ENCODE data around the gene NUTM1. TPM values are rescaled to one million over a fixed set of nuclear protein-coding genes. Genes with fewer than 3 reads are reported as not detected.
"Not testable (repeated sequence)": the region's sequence is repeated elsewhere in the genome, so short reads cannot be mapped to it uniquely, and the experiment has no call there.

Gene NUTM1
- total RNA-seq, 1 donor from 2014 or later, result not detected

- Mint-ChIP-seq H3K27ac (ENCODE audit: unreplicated experiment) (peak within 1 kb of the TSS; percentile 81), H3K4me1 (ENCODE audit: low read depth) (peaks cover 69% of the 10 kb centered on the region), H3K4me3 (ENCODE audit: unreplicated experiment) (peak within 1 kb of the TSS; percentile 78), H3K9me3 (ENCODE audit: low read depth) (no peaks in the 10 kb centered on the region), H3K36me3 (ENCODE audit: low read depth) (peaks cover 10% of the 10 kb centered on the region), H3K27me3 (ENCODE audit: low read depth) (no peaks in the 10 kb centered on the region)
- peak; percentile 96 for DNase-seq (ENCODE audit: low spot score)
- TF ChIP-seq, protein P1, sequence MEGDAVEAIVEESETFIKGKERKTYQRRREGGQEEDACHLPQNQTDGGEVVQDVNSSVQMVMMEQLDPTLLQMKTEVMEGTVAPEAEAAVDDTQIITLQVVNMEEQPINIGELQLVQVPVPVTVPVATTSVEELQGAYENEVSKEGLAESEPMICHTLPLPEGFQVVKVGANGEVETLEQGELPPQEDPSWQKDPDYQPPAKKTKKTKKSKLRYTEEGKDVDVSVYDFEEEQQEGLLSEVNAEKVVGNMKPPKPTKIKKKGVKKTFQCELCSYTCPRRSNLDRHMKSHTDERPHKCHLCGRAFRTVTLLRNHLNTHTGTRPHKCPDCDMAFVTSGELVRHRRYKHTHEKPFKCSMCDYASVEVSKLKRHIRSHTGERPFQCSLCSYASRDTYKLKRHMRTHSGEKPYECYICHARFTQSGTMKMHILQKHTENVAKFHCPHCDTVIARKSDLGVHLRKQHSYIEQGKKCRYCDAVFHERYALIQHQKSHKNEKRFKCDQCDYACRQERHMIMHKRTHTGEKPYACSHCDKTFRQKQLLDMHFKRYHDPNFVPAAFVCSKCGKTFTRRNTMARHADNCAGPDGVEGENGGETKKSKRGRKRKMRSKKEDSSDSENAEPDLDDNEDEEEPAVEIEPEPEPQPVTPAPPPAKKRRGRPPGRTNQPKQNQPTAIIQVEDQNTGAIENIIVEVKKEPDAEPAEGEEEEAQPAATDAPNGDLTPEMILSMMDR (IDR thresholded peaks at IDR 0.05), result peak; percentile 36
Measured at GRCh38 chr15:34337557-34338306, 5.4 kb upstream of the NUTM1 start, which contains the start of gene SLC12A6. TSS of gene SLC12A6 (minus strand) at chr15:34337781. CDS start at chr15:34336680, 1,101 bp downstream.

DNA sequence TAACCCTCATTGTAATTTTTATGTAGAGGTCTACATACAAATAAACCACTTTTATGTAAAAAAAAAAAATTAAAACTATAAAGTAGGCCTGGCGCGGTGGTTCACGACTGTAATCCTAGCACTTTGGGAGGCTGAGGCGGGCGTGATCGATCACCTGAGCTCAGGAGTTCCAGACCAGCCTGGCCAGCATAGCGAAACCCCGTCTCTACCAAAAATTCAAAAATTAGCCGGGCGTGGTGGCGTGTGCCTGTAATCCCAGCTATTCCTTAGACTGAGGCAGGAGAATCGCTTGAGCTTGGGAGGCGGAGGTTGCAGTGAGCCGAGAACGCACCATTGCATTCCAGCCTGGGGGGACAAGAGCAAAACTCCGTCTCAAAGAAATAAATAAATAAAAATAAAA lies 4.8 kb upstream of the NUTM1 start:
- H3K4me1 Mint-ChIP-seq (ENCODE audit: low read depth), result peaks cover 69% of the 10 kb centered on the region
- TF ChIP-seq, protein P1 (IDR thresholded peaks at IDR 0.05), result no peak
- peak overlapping the region; percentile 81 for H3K27ac Mint-ChIP-seq (ENCODE audit: unreplicated experiment)

GRCh38 chr15:34339946-34340345 lies 3.2 kb upstream of the NUTM1 start:
- Mint-ChIP-seq H3K36me3 (ENCODE audit: low read depth) (peaks cover 10% of the 10 kb centered on the region), H3K4me3 (ENCODE audit: unreplicated experiment) (peak overlapping the region; percentile 19), H3K9me3 (ENCODE audit: low read depth) (no peaks in the 10 kb centered on the region), H3K4me1 (ENCODE audit: low read depth) (peaks cover 57% of the 10 kb centered on the region), H3K27me3 (ENCODE audit: low read depth) (no peaks in the 10 kb centered on the region), H3K27ac (ENCODE audit: unreplicated experiment) (peak overlapping the region; percentile 34)
- TF ChIP-seq, protein P1 (IDR thresholded peaks at IDR 0.05), result no peak
- DNase-seq (ENCODE audit: low spot score), result no peak

More for the DNA sequence above, 4.8 kb upstream of the NUTM1 start:
- Mint-ChIP-seq H3K36me3 (ENCODE audit: low read depth) (peaks cover 10% of the 10 kb centered on the region), H3K27me3 (ENCODE audit: low read depth) (no peaks in the 10 kb centered on the region), H3K9me3 (ENCODE audit: low read depth) (no peaks in the 10 kb centered on the region), H3K4me3 (ENCODE audit: unreplicated experiment) (peak overlapping the region; percentile 78)
- DNase-seq (ENCODE audit: low spot score), result no peak

DNA sequence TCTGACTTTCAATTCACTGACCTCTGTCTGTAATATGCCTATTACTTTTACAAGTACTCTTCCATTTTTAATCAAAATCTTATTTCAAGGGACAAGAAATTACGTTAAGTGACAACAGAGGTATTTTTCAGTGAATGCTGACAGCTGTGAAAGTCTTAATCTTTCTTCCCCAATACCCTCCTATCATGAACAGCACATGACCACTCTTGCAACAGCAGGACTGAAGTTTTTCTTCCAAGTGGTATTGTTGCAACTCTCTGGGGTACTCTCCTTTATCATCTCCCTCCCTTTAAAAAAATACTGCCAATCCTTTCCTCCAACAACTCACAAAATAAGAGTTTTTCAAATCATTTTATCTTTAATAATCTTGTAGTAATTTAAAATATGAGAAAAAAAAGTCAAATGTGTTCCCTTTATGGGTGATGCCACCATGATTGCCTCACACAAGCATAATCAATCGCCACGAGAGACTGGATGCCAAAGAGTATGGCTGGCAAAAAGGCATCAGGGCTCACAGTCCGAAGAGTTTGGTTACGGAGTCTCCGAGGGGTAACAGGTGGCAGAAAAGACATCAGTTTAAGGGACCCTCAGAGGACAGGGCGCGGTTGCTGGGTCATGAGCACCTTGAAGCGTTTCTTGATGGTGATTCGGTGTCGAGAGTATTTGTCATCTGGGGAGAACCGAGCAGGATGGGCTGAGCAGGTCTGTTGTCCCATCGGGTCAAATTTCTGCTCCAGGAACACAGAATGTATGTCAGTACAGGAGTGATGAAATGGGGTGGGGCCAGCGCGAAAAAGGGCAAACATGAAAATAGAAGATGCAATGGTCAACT lies 1.5 kb upstream of the NUTM1 start:
- Mint-ChIP-seq H3K9me3 (ENCODE audit: low read depth) (no peaks in the 10 kb centered on the region), H3K27ac (ENCODE audit: unreplicated experiment) (peak overlapping the region; percentile 45), H3K36me3 (ENCODE audit: low read depth) (peaks cover 10% of the 10 kb centered on the region), H3K4me3 (ENCODE audit: unreplicated experiment) (peak overlapping the region; percentile 4), H3K27me3 (ENCODE audit: low read depth) (no peaks in the 10 kb centered on the region), H3K4me1 (ENCODE audit: low read depth) (peaks cover 40% of the 10 kb centered on the region)
- no peak for DNase-seq (ENCODE audit: low spot score)
- TF ChIP-seq, protein P1 (IDR thresholded peaks at IDR 0.05), result no peak

DNA sequence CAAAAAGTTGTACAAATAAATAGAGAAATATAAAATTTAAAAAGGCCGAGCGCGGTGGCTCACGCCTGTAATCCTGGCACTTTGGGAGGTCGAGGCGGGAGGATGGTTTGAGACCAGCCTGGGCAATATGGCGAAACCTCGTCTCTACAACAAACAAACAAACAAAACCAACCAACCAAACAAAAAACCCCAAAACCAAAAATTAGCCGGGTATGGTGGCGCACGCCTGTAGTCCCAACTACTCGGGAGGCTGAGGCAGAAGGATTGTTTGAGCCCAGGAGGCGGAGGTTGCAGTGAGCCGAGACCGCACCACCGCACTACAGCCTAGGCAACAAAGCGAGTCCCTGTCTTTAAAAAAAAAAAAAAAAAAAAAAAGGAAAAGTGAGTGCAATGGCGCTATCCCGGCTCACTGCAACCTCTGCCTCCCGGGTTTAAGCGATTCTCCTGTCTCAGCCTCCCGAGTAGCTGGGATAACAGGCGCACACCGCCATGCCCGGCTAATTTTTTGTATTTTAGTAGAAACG lies 840 bp upstream of the NUTM1 start:
- peak overlapping the region; percentile 70 for H3K27ac Mint-ChIP-seq (ENCODE audit: unreplicated experiment)
- peaks cover 10% of the 10 kb centered on the region for H3K36me3 Mint-ChIP-seq (ENCODE audit: low read depth)
- H3K27me3 Mint-ChIP-seq (ENCODE audit: low read depth); H3K9me3 Mint-ChIP-seq (ENCODE audit: low read depth); DNase-seq (ENCODE audit: low spot score); H3K4me3 Mint-ChIP-seq (ENCODE audit: unreplicated experiment): not testable (repeated sequence)
- H3K4me1 Mint-ChIP-seq (ENCODE audit: low read depth), result peaks cover 34% of the 10 kb centered on the region

Data from chondrocyte (in vitro differentiated cells).